ENCODE measurements around the gene SLC23A3. TPM values are rescaled to one million over a fixed set of nuclear protein-coding genes. Genes with fewer than 3 reads are reported as not detected.
A peak's percentile ranks its signal among the peaks of the same experiment; 100 is the strongest.

The SLC23A3 gene
- total and polyA plus RNA-seq, 5 donors from 2014 or later = 1.3 TPM; not detected in 4

- peaks cover 7% of the 10 kb centered on the region for H3K27me3 Mint-ChIP-seq
- H3K27ac Mint-ChIP-seq = peak overlapping the region in 2 of 3 donors; percentile 12 to 79
- Histone ChIP-seq H3K27me3 (ENCODE audit: control insufficient read depth, insufficient read depth, low read length) (no peaks in the 10 kb centered on the region), H3K27ac (ENCODE audit: insufficient read depth, low read length, poor library complexity, severe bottlenecking) (no peak overlapping the region), H3K4me1 (ENCODE audit: control insufficient read depth, insufficient read depth, low read length, poor library complexity, severe bottlenecking) (peaks cover 42% of the 10 kb centered on the region), H3K4me3 (ENCODE audit: low read depth, low read length) (no peak overlapping the region), H3K36me3 (ENCODE audit: control insufficient read depth, insufficient read depth, low read length) (peaks cover 38% of the 10 kb centered on the region), H3K9me3 (ENCODE audit: control insufficient read depth in 2 of 2, low read length in 2 of 2) (no peaks in the 10 kb centered on the region)
- ATAC-seq (ENCODE audit: low read depth in 2 of 2) = no peak
- peaks cover 12 to 49% (median 31%) of the 10 kb centered on the region in 4 donors for H3K4me1 Mint-ChIP-seq
- H3K9me3 Mint-ChIP-seq = no peaks in the 10 kb centered on the region
- DNase-seq = no peak
- peak overlapping the region in 1 of 4 donors; percentile 85 for H3K4me3 Mint-ChIP-seq
- H3K36me3 Mint-ChIP-seq = peaks cover 11% of the 10 kb centered on the region
Measured at GRCh38 chr2:219172231-219173154, 2.7 kb upstream of the SLC23A3 start.

DNA sequence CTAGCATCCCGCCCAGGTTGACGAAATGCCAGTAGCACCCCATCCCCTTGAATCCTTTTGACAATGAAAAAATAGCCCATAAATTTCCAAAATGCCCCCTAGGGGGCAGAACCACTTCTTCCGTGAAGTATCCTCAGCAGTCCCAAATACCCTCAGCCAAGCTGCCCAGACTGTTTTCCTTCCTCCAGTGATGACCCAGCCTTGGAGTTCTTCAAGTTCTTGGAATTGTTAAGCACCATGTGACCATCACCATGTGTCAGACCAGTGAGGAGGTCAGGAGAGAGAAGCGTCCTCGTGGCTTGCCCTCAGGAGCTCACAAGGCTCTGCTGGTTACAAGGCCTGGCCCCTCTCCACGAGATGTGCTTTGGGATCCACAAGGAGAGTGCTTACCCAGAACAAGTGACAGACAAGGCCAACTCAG lies 1.4 kb upstream of the SLC23A3 start:
- peak overlapping the region in 2 of 4 donors; percentile 19 to 85 for H3K4me3 Mint-ChIP-seq
- Histone ChIP-seq H3K9me3 (ENCODE audit: control insufficient read depth in 2 of 2, low read length in 2 of 2) (no peaks in the 10 kb centered on the region), H3K27ac (ENCODE audit: insufficient read depth, low read length, poor library complexity, severe bottlenecking) (peak overlapping the region; percentile 55)

DNA sequence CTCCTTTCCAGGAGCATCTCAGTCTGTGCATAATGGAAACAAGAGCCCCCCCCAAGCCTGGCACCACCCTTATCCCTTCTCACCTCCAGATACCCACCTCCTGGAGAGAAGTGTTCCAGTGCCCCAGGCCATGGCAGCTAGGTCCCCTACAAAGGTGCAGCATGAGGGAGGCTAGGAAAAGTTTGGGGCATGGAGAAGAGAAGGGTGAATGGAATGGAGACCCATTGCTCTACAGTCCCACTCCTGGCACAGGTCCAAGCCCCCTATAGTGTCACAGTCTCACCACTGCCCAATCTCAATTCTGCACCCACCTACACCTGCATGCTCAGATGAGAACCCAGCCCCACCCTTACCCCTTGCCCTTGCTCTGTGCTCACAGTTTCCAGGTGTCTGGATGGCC lies 897 bp downstream of the SLC23A3 start:
- Histone ChIP-seq H3K27ac (ENCODE audit: insufficient read depth, low read length, poor library complexity, severe bottlenecking) (no peak overlapping the region), H3K36me3 (ENCODE audit: control insufficient read depth, insufficient read depth, low read length) (peaks cover 27% of the 10 kb centered on the region), H3K4me3 (ENCODE audit: low read depth, low read length) (no peak overlapping the region), H3K27me3 (ENCODE audit: control insufficient read depth, insufficient read depth, low read length) (no peaks in the 10 kb centered on the region), H3K4me1 (ENCODE audit: control insufficient read depth, insufficient read depth, low read length, poor library complexity, severe bottlenecking) (peaks cover 9% of the 10 kb centered on the region), H3K9me3 (ENCODE audit: control insufficient read depth in 2 of 2, low read length in 2 of 2) (no peaks in the 10 kb centered on the region)
- DNase-seq (no peak), ATAC-seq (ENCODE audit: low read depth in 2 of 2) (no peak)
- Mint-ChIP-seq H3K36me3 (peaks cover 7% of the 10 kb centered on the region), H3K4me1 (peaks cover 7 to 23% (median 11%) of the 10 kb centered on the region in 4 donors), H3K9me3 (no peaks in the 10 kb centered on the region), H3K4me3 (no peak overlapping the region), H3K27me3 (no peaks in the 10 kb centered on the region), H3K27ac (no peak overlapping the region)

More for the DNA sequence above, 1.4 kb upstream of the SLC23A3 start:
- no peaks in the 10 kb centered on the region for H3K9me3 Mint-ChIP-seq
- H3K36me3 ChIP-seq (ENCODE audit: control insufficient read depth, insufficient read depth, low read length) = peaks cover 38% of the 10 kb centered on the region
- no peak overlapping the region for H3K4me3 ChIP-seq (ENCODE audit: low read depth, low read length)
- H3K36me3 Mint-ChIP-seq = peaks cover 11% of the 10 kb centered on the region
- no peaks in the 10 kb centered on the region for H3K27me3 ChIP-seq (ENCODE audit: control insufficient read depth, insufficient read depth, low read length)
- peaks cover 32% of the 10 kb centered on the region for H3K4me1 ChIP-seq (ENCODE audit: control insufficient read depth, insufficient read depth, low read length, poor library complexity, severe bottlenecking)
- peaks cover 12 to 44% (median 27%) of the 10 kb centered on the region in 4 donors for H3K4me1 Mint-ChIP-seq
- H3K27me3 Mint-ChIP-seq = no peaks in the 10 kb centered on the region
- peak in 2 of 3 donors; percentile 47 to 58 for DNase-seq
- ATAC-seq (ENCODE audit: low read depth in 2 of 2) = no peak
- H3K27ac Mint-ChIP-seq = peak overlapping the region; percentile 52 to 90 (median 83)

GRCh38 chr2:219168526-219168925 lies 1.3 kb downstream of the SLC23A3 start:
- DNase-seq = no peak
- Mint-ChIP-seq H3K27me3 (no peaks in the 10 kb centered on the region), H3K27ac (no peak overlapping the region), H3K4me1 (peaks cover 7 to 19% (median 8%) of the 10 kb centered on the region in 4 donors), H3K36me3 (peaks cover 7% of the 10 kb centered on the region), H3K9me3 (no peaks in the 10 kb centered on the region), H3K4me3 (peak overlapping the region in 1 of 4 donors; percentile 29)
- Histone ChIP-seq H3K27me3 (ENCODE audit: control insufficient read depth, insufficient read depth, low read length) (no peaks in the 10 kb centered on the region), H3K4me3 (ENCODE audit: low read depth, low read length) (no peak overlapping the region), H3K36me3 (ENCODE audit: control insufficient read depth, insufficient read depth, low read length) (peaks cover 24% of the 10 kb centered on the region), H3K9me3 (ENCODE audit: control insufficient read depth in 2 of 2, low read length in 2 of 2) (no peaks in the 10 kb centered on the region), H3K4me1 (ENCODE audit: control insufficient read depth, insufficient read depth, low read length, poor library complexity, severe bottlenecking) (peaks cover 5% of the 10 kb centered on the region), H3K27ac (ENCODE audit: insufficient read depth, low read length, poor library complexity, severe bottlenecking) (no peak overlapping the region)
- no peak for ATAC-seq (ENCODE audit: low read depth in 2 of 2)

DNA sequence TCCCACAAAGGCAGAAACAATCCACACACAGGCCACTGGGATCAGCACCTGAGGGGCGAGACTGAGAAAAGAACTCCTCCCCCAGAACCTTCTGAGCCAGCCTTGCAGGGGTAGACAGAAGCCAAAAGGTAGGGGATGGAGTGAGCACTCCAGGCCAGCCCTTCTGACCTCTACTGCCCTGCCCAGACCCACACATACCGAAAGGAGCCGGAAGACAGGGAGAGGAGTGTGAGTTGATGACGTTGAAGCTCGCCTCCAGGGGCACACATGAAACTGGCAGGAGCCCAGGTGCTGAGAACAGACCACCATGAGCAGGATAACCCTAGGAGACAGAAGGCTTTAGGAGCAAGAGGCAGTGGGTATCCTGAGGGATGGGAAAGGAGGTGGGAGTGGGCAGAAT lies 1.8 kb downstream of the SLC23A3 start:
- no peaks in the 10 kb centered on the region for H3K27me3 Mint-ChIP-seq
- H3K9me3 Mint-ChIP-seq = no peaks in the 10 kb centered on the region
- H3K4me3 ChIP-seq (ENCODE audit: low read depth, low read length) = no peak overlapping the region
- ATAC-seq (ENCODE audit: low read depth in 2 of 2) (no peak), DNase-seq (no peak)
- H3K4me1 Mint-ChIP-seq = peaks cover 4 to 14% (median 7%) of the 10 kb centered on the region in 4 donors
- no peak overlapping the region for H3K27ac ChIP-seq (ENCODE audit: insufficient read depth, low read length, poor library complexity, severe bottlenecking)
- H3K27ac Mint-ChIP-seq = peak overlapping the region in 2 of 3 donors; percentile 25 to 66
- peaks cover 5% of the 10 kb centered on the region for H3K4me1 ChIP-seq (ENCODE audit: control insufficient read depth, insufficient read depth, low read length, poor library complexity, severe bottlenecking)
- H3K36me3 ChIP-seq (ENCODE audit: control insufficient read depth, insufficient read depth, low read length) = peaks cover 19% of the 10 kb centered on the region
- peaks cover 7% of the 10 kb centered on the region for H3K36me3 Mint-ChIP-seq
- H3K9me3 ChIP-seq (ENCODE audit: control insufficient read depth in 2 of 2, low read length in 2 of 2) = no peaks in the 10 kb centered on the region
- H3K27me3 ChIP-seq (ENCODE audit: control insufficient read depth, insufficient read depth, low read length) = no peaks in the 10 kb centered on the region
- peak overlapping the region in 1 of 4 donors; percentile 29 for H3K4me3 Mint-ChIP-seq

DNA sequence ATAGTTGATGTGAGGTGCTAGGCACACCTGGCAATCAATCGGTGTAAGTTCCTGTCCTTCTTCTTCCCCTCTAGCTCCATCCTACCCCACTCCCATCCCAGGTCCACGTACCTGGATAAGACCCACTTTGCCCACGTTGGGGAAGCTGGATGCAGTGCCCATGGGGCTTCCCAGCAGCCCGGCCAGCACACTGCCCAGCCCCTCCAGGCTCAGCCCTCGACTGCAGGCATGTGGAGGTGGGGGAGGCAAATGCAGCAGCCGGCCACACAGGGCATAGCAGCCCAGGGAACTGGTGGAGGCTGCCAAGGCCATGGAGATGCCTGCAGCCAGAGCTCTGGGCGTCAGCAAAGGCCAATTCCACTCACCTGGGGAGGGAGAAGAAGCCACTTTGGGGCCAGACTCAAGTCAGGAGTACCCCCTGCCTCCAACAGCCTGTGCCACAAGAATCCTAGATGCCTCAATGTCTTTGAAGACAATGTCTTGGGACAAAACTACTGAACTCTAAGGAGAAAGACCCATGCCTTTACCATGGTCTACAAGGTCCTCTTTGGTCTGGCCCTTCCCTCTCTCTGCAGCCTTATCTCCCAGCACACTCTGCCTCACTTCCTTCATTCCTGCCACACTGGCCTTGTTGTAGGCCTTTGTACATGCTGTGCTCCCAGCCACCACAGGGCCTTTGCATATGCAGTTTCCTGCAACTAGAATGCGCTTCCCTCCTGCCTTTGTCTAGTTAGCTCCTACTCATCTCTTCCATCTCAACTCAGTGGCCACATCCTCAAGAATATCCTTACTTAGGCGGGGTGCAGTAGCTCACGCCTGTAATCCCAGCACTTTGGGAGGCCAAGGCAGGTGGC lies 4.5 kb downstream of the SLC23A3 start:
- peaks cover 0 to 14% (median 10%) of the 10 kb centered on the region in 4 donors for H3K4me1 Mint-ChIP-seq
- H3K27ac ChIP-seq (ENCODE audit: insufficient read depth, low read length, poor library complexity, severe bottlenecking) = no peak overlapping the region
- no peak overlapping the region for H3K27ac Mint-ChIP-seq
- peaks cover under 1% of the 10 kb centered on the region for H3K27me3 Mint-ChIP-seq
- DNase-seq (no peak), ATAC-seq (ENCODE audit: low read depth in 2 of 2) (no peak)
- H3K36me3 ChIP-seq (ENCODE audit: control insufficient read depth, insufficient read depth, low read length) = peaks cover 2% of the 10 kb centered on the region
- H3K27me3 ChIP-seq (ENCODE audit: control insufficient read depth, insufficient read depth, low read length) = no peaks in the 10 kb centered on the region
- no peaks in the 10 kb centered on the region for H3K9me3 Mint-ChIP-seq
- H3K4me3 Mint-ChIP-seq = peak overlapping the region in 1 of 4 donors; percentile 69
- no peak overlapping the region for H3K4me3 ChIP-seq (ENCODE audit: low read depth, low read length)
- no peaks in the 10 kb centered on the region for H3K9me3 ChIP-seq (ENCODE audit: control insufficient read depth in 2 of 2, low read length in 2 of 2)
- H3K36me3 Mint-ChIP-seq = peaks cover 7% of the 10 kb centered on the region
- peaks cover 6% of the 10 kb centered on the region for H3K4me1 ChIP-seq (ENCODE audit: control insufficient read depth, insufficient read depth, low read length, poor library complexity, severe bottlenecking)

DNA sequence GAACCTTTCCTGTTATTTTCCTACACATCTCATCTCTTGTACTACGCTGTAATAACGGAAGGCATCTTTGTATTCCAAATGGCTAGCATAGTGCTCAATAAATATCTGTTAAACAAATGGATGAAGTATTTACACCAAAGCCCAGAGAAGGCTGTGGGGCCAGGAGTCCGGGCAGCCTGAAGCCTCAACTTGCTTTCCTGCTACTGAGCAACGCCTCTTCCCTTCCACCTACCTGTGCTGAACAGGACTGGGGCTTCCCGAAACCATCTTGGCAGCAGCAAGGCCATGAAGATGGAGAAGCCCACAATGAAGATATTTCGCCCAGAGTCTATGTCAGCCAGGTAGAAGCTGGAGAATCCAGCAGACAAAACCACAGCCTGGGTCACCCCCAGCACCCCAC lies 6.7 kb downstream of the SLC23A3 start:
- H3K4me3 ChIP-seq (ENCODE audit: low read depth, low read length) = no peak overlapping the region
- H3K9me3 Mint-ChIP-seq = no peaks in the 10 kb centered on the region
- peaks cover 12 to 27% (median 19%) of the 10 kb centered on the region in 4 donors for H3K4me1 Mint-ChIP-seq
- peaks cover 13% of the 10 kb centered on the region for H3K4me1 ChIP-seq (ENCODE audit: control insufficient read depth, insufficient read depth, low read length, poor library complexity, severe bottlenecking)
- DNase-seq (no peak), ATAC-seq (ENCODE audit: low read depth in 2 of 2) (no peak)
- peaks cover 5% of the 10 kb centered on the region for H3K27me3 Mint-ChIP-seq
- H3K36me3 ChIP-seq (ENCODE audit: control insufficient read depth, insufficient read depth, low read length) = peaks cover 4% of the 10 kb centered on the region
- H3K27ac Mint-ChIP-seq = no peak overlapping the region
- no peaks in the 10 kb centered on the region for H3K9me3 ChIP-seq (ENCODE audit: control insufficient read depth in 2 of 2, low read length in 2 of 2)
- H3K27ac ChIP-seq (ENCODE audit: insufficient read depth, low read length, poor library complexity, severe bottlenecking) = no peak overlapping the region
- H3K36me3 Mint-ChIP-seq = peaks cover 7% of the 10 kb centered on the region
- H3K27me3 ChIP-seq (ENCODE audit: control insufficient read depth, insufficient read depth, low read length) = no peaks in the 10 kb centered on the region
- peak overlapping the region in 3 of 4 donors; percentile 10 to 94 (median 21) for H3K4me3 Mint-ChIP-seq
